ENCODE data around the gene STARD3.

- TF ChIP-seq ARNT (IDR thresholded peaks at IDR 0.05) (no peak), FOXM1 (IDR thresholded peaks at IDR 0.05; ENCODE audit: borderline replicate concordance) (no peak), CTBP1 (IDR thresholded peaks at IDR 0.05; ENCODE audit: borderline replicate concordance) (no peak), TARDBP (IDR thresholded peaks at IDR 0.05) (no peak), BHLHE40 (IDR thresholded peaks at IDR 0.05; ENCODE audit: borderline replicate concordance) (no peak), NFRKB (IDR thresholded peaks at IDR 0.05) (no peak), SP1 (IDR thresholded peaks at IDR 0.05) (no peak), PKNOX1 (IDR thresholded peaks at IDR 0.05) (no peak), FOXA1 (IDR thresholded peaks at IDR 0.05) (no peak), ZNF384 (IDR thresholded peaks at IDR 0.05) (no peak), ELF4 (IDR thresholded peaks at IDR 0.05) (no peak), FOXK2 (IDR thresholded peaks at IDR 0.05) (no peak), SUZ12 (IDR thresholded peaks at IDR 0.05) (no peak), L3MBTL2 (conservative IDR thresholded peaks at IDR 0.05) (no peak)
These were observed 30.5 kb downstream of the STARD3 start for GRCh38 chr17:39667262-39667944.

Measured in HEK293T (cell line).